ENCODE data around the gene TENM4.
A peak's percentile ranks its signal among the peaks of the same experiment; 100 is the strongest.

TENM4 gene

DNA sequence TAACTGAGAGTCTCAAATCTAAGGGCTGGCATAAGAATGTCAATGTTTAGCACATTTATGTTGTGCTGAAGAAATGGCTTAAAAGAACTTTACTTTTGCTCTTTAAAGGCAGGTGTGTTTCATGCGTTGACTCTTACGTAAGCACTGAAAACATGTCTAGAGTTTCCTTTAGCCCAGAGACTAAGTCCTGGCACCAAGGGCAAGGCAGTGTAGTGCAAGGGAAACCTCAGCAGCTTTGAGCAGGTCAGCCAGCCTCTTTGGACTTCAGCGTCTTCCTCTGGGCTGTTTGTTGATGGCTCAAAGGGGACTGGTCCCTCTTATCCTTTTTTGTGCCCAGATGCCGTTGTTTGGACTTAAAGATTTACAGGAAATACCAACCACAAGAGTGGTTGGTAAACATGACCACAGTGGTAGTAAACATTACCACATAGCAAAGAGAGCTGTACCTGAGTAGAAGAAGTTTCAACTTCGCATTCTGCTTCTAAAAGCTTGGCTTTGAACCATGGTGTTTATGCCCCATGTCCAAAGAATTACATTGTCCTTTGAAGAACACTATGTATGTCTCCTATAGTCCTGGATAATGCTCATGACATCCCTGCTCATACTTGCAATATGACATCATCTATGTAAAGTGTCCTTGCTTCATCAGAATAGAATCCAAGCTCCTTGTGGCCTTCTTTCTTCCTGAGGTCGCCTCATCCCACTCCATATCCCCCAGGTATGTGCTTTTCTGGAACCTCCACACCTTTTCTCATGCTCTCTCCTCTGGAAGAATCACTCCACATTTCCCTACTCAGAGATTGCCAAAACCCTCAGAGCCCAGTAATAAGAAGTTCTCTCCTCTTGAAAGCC lies 23.5 kb downstream of the TENM4 start:
- no peak for DNase-seq

DNA sequence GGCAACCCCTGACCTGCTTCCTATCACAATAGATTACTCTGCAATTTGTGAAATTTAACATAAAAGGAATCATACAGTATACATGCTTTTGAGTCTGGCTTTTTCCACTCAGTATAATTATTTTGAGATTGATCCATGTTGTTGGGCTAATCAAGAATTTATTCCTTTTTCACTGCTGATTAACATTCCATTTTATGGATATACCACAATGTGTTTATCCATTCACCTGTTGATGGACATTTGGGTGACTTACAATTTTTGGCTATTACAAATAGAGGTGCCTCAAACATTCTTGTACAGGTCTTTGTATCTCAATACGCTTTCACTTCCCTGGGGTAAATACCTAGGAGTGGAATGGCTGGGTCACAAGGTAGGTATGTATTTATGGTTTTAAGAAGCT lies 24.9 kb downstream of the TENM4 start:
- DNase-seq = no peak

DNA sequence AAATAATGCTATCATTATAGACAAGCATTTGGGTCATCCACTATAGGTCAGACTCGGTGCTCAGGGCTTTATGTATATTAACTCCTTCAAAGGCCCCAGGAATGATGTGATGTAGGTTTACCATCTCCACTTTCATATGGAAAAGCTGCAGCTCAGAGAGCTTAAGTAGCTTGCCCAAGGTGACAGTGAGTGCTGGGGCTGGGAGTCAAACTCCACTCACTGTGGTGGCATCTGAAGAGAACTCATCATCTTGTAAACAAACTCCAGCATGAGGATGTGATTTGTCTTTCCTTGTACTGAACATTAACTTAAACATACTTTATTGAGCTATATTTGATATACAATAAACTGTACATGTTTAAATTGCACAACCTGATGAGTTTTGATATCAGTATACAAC lies 25.4 kb downstream of the TENM4 start:
- no peak for DNase-seq

- no peak for DNase-seq
Measured at GRCh38 chr11:79414644-79415317, 26.0 kb downstream of the TENM4 start.

DNA sequence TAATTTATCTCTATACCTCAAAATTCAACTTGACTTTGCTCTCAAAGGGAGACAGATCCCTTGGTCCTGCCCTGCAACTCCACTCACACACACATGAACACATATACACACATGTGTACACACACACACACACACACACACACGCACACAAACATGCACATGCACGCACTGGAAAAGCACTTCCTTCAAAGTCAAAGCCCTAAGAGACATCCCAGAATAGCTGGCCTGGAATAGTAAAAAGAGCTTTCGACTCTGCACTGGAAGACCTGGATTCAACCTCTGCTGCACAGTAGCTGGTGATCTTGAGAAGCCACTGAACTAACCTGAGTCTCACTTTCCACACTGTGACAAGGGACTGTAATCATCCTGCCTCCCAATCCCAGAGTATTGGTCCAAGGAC lies 26.8 kb downstream of the TENM4 start:
- no peak for DNase-seq

GRCh38 chr11:79413268-79413667 lies 27.6 kb downstream of the TENM4 start:
- DNase-seq = peak; percentile 37

DNA sequence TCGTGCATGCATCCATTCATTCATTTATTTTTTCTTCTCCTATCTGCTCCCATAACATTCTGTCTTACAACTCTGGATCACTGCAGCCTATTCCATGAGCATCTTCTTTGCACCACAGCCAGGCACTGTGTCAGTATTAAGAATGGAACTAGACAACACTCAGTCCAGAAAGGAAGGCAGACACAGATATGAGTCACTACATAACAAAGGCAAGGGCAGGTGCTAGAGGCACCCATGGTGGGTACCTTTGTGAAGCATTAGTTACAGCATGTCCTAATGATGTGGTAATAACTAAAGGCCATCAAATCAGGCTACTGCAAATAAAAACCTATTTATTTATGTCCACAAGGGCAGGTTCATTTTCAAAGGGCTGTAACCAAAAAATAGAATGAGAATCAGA lies 28.1 kb downstream of the TENM4 start:
- DNase-seq = no peak

GRCh38 chr11:79409330-79409729 lies 31.5 kb downstream of the TENM4 start:
- no peak for DNase-seq

DNA sequence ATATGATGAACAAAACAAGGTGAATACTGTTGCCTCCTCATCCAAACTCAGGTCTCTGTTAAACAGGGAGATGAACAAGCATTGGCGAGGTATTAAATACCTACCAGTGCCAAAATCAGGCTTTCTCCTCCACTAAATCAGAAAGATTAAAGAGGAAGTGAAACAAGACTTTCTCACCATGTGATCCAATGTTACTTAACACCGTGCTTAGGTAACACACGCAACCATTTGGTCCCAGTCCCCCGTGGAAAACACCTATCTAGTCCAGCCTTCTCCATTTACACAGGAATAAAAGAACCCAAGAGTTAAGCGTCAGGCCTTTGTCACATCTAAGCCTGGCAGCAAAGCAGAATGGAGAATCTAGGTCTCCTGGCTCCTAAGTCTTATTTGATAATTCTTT lies 34.5 kb downstream of the TENM4 start:
- DNase-seq = no peak

GRCh38 chr11:79404806-79405205 lies 36.0 kb downstream of the TENM4 start:
- no peak for DNase-seq

GRCh38 chr11:79404325-79404724 lies 36.5 kb downstream of the TENM4 start:
- no peak for DNase-seq

DNA sequence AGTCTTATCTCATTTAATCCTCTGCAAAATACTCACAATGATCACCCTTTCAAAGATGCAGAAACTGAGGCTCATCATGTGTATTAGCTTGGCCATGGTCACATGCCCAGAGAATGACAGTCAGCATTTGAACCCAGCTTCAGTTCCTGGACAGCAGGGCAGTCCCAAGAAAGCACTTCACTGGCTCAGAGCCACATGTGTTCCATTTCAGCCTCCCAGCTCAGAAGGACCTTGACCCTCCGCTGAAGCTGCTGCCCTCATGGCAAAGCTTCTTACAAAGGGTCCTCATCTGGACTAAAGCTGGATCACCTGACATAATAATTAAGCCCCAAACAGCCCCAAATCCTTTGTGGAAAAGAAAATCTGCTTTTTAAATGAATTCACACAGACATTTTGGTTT lies 37.0 kb downstream of the TENM4 start:
- DNase-seq = no peak

GRCh38 chr11:79402912-79403311 lies 37.9 kb downstream of the TENM4 start:
- no peak for DNase-seq

- DNase-seq = no peak
Measured at GRCh38 chr11:79400717-79401330, 40.0 kb downstream of the TENM4 start.

GRCh38 chr11:79400206-79400605 lies 40.6 kb downstream of the TENM4 start:
- no peak for DNase-seq

DNA sequence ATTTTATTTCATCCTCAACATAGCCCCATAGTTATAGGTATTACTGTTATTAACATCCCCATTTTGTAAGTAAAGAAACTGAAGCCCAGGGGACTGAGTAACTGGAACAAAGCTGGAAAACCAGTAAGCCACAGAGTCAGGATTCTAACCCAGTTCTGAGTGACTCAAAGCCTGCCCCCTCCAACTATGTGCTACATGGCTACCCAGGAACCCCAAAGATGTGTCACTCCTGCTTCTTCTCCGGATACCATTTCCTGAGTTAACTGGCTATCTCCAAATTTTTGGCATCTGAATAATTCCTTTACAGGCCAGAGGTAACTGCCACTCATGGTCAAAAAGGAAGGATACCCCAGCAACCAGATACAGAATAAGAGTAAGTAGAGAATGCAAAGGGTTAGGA lies 43.6 kb downstream of the TENM4 start:
- no peak for DNase-seq

GRCh38 chr11:79396674-79397073 lies 44.2 kb downstream of the TENM4 start:
- DNase-seq = no peak

- no peak for DNase-seq
Measured at GRCh38 chr11:79396001-79396400, 44.8 kb downstream of the TENM4 start.

DNA sequence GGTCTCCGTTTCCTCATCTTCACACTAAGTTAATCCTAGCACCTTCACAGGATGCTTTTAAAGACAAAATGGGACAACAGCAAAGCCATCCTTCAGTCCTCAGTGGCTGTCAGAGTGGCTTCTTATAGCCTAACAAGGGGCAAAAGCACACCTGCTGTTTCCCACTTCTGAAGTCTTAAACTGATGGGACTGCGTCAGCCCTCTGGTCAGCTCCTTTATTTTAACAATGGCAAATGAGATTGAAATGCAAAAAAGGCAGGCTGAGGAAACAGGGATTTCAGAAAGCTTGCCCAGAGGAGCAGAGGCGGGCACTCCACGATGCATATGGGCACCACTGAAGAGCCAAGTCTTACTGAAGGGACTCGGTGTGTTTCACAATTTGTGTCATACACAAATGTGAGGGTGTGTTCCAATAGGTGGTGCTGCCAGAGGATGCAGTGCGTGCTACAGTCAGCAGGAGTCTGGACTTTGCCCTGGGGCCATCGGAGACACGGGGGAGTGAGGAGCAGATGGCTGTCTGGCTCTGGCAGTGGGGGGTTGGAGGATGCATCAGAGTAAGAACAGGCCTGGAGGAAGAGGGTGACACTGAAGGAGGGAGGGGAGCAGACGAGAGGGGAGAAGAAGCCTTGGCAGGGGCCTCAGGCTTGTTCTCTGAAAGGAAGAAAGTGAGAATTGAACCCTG lies 47.3 kb downstream of the TENM4 start:
- DNase-seq = no peak

DNA sequence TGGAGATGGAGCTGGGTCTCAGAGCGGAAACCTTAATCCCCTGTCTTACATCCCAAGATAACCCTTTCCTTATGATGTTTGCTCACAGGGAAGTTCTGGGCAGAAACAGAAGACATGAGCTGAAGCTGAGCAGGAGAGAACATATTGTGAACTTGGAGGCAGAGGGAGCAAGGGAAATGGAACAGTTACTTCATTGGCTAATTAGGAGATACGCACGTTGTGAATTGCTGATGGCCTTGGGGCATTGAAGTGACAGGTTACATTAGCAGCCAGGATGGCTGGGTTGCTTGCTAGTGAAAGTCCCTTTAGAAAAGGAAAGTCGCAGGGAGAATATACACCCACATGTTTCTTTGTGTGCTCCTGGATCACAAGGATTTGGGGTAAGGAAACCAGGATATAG lies 48.7 kb downstream of the TENM4 start:
- no peak for DNase-seq

- no peak for DNase-seq
Measured at GRCh38 chr11:79390923-79391322, 49.9 kb downstream of the TENM4 start.

DNA sequence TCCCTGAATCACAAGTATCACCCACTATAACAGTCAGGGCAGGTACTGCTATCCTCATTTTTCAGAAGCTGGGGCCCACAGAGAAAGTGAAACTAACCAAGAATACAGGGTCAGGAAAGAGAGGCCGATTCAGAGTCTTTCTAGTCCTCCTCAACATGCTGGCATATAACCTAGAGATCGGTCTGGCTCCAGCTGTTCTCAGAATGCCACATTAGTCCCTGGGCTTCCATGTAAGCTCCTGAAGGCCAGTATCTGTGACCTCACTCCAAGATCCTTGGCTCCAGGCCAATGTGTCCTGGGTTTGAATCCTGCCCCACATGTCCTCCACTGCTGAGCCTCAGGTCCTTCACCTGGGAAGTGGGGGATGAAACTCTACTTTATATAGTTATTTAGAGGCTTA lies 50.4 kb downstream of the TENM4 start:
- DNase-seq = no peak

DNA sequence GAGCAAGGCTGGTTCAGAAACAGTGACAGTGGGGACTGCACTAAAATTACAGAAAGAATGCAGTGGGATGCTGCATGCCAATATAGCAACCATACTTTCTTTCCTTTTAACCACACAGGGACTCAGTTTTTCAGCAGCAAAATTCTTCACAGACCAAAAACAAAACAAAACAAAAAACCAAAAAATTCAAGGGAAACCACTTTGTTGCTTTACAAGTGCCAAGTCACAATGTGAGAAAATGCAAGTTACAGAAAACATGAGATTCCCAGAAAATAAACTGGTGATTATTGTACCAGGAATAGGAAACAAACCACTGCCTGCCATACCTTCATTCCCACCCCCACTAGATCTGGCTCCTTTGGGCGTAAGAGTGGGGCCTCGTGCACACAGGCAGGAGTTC lies 52.6 kb downstream of the TENM4 start:
- DNase-seq = no peak

DNA sequence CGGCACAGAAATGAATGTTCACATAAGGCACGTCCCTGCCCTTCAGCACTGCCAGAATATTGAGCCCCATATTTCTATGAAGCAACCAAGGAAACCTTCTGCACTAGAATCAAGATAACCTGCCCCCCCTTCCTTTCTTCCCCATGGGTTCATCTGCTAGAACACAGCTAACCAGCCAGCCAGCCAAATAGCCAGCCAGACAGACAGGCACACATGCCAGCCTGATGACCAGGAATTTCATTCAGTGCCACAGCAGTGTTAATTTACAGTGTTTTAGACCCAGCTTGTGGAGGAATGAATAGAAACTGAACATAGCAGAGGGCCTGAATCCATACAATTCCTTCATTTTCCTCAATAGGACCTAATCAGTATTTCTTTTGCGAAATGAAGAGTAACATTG lies 57.0 kb downstream of the TENM4 start:
- no peak for DNase-seq

Measured in NCI-H1105 treated with DMSO at 0.1 percent for 48 hours (cell line).